ENCODE results near the gene HOXA2.

The HOXA2 gene

DNA sequence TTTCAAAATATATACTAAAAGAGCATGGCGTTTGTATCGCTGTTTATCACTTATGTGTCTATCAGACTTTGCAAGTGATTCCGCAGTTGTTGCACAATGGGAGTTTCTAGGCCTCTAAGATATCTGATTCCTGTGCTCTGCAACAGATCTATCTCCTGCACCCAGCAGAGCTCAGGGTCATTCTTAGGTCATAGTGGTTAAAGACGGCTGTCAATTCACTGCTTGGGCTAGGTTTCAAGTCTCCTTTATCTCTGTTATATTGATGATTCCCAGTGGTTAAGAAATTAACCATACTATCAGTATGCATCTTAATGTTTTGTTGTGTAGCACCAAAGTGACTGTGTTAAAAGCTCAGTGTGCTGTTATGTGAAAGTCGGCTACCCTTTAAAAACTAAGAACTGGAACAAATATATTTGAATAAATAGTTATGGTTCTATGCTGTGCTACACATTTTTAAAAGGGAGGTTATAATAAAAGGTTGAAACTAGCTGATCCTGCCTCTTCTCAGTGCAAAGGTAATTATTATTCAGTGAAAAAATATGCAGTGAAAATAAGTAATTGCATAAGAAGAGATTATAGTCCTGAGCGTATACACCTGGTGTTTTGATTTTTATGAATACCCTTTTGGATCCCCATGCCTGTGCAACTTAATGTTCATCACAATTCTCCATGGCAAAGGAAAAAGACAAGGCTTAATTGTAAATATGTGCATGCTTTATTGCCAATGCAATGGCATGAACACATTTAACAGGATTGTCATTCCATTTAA is 30.7 kb downstream of the HOXA2 start:
- peak; percentile 25 for DNase-seq

DNA sequence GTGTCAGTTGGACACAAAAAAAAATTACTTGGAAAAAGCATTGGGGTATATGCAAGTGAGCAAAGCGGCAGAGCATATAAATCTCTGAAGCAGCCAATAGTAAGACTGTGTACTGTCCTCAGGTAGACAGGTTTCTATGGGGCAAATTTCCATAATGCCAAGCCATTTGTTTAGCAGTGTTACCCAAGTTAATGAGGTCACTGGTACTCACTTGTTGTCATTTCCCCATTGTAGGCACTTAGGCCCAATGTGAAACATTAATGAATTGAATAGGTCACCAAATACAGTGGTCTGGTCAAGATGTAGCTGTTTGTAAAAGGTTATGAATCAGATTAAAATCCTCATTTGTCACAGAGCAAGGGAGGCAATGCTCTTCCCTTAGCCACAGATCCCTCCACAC is 34.2 kb downstream of the HOXA2 start:
- no peak for DNase-seq

DNA sequence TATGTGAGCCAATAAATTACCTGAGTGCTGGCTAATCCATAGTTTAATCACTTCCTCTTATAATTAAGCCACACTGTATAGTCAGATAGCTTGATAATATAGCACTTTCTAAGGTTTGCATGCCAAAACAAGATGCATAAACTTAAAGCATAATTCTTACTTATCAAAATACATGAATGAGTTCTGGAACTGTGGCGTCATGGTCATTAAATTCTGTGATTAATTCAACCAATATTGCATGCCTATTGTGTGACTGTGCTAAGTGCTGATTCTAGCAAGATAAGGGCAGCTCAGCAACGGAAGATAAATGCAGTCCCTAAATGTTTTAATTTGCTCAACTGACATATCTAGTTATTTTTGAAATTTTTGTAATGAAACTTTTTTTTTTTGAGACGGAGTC is 36.3 kb downstream of the HOXA2 start:
- no peak for DNase-seq

DNA sequence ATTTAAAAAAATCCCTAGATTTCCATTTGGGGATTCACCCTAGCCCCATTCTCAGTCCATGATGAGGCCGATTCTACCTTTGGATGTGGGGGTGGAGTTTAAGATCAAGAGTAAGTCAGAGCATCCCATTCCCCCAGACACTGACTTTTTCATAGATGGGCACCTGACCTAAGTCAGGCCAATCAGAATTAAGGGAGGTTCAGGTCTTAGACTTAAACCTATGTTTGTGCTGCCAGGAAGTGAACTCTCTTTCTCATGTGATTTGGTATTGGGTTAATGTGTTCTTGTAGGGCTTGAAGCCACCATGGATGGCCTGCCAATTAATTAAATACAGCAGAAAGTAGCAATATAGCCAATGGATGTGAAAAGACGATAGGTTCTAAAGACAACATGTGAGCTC is 36.8 kb downstream of the HOXA2 start:
- no peak for DNase-seq

DNA sequence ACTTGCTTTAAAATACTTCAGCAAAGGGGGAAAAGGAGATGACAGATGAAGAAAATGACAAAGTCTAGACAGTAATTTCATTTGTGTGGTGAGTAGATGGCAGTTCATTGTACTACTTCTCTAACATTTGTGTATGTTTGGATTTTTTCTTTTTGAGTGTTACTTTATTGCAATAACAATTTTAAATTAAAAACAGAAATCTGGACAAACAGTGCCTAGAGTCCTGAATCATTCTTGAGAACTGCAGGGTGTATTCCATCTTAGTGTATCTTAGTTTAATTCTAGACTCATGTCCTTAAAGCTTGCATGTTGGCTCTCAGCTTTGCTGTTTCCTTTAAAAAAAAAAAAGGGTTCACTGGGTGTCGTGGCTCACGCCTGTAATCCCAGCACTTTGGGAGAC is 37.8 kb downstream of the HOXA2 start:
- DNase-seq, result no peak

DNA sequence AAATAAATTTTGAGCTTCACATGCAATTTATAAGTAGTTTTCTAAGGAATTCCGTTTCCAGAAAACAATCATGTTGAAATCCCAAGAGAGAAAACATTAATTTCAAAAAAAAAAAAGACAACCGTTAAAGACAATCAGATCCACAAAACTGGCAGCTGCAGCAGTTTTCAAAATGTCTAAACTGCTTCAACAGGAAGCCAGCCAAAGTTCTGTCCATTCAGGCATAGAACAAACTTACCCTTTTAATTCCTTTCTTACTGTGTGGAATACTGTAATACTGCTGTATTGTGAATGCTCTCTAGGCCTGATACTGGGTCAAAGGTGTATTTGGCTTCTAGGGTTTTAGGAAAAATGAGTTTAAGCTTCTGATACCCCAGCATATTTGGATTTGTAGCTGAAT is 38.3 kb downstream of the HOXA2 start:
- DNase-seq, result no peak

DNA sequence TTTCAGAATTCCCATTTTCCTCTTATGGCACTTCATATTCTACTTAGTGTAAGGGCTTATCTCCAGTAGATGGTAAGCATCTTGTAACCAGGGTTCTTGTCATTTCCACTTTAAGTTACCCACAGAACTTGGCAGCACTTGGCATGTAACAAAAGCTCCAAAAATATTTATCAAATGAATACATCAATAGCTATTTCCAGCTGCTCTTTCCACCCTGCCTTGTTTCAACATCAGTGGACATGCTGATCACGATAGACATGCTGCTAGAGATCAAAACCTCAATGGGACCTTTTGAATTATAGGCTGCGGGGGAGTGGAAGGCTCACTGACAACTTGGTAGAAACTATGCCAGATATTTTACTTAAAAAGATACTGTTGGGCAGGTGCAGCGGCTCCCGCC is 39.5 kb downstream of the HOXA2 start:
- DNase-seq, result no peak

DNA sequence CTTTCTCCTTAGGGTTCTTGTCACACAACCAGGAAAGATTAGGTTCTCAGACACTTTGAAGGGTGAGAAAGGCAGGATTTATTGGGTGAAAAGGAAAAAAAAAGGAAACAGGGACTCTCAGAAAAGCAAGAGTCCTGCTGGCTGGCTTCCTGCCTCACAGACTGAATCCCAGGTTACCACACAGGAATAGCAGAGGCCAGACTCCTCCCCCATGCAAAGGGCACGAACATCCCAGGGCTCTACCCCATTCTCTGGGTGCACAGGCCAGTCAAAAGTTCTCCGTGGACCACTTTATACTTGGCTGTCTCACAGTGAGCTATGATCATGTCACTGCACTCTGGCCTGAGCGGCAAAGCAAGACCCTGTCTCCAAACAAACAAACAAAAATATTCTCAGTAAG is 49.3 kb downstream of the HOXA2 start:
- DNase-seq, result no peak

DNA sequence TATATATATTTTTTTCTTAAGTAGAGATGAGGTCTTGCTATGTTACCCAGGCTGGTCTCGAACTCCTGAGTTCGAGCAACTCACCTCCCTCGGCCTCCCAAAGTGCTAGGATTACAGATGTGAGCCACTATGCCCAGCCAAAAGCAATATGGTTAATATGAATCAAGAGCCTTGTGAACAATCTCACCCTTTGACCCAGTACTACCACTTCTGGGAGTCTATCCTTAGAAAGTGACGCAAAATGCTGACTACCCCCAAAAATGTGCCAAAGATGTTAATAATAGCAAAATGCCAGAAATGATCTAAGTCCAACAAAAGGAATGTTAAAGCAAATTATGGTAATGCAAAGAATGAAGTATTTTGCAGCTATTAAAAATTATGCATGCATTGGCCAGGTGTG is 51.0 kb downstream of the HOXA2 start:
- DNase-seq, result no peak
